Neural progenitor cell (in vitro differentiated cells): ENCODE results near the gene ERCC6.

ENCODE experiments used
- CTCF ChIP-seq: fragments of 200-600 bp; sonication (generic); IDR thresholded peaks from 2 replicates; pipeline ENCODE4 v1.5.1; 2017; ENCODE audit warnings: antibody characterized with exemption, mild to moderate bottlenecking
- EZH2 ChIP-seq: fragments of 200-600 bp; sonication (generic); IDR thresholded peaks from 2 replicates; pipeline ENCODE4 v1.6.1; 2017; ENCODE audit warnings: antibody characterized with exemption, mild to moderate bottlenecking, moderate library complexity

GRCh38 chr10:49518982-49519578 is 19.8 kb downstream of the ERCC6 start:
- TF ChIP-seq CTCF (peak; percentile 77), EZH2 (no peak)
